HUES6 (cell line): ENCODE results near the gene PPM1H.

Experiments
- H3K27ac ChIP-seq: 2 replicates; pipeline ENCODE4 v1.7.0; 2013; ENCODE audit warnings: low read depth, mild to moderate bottlenecking, low read length, inconsistent platforms
- H3K27me3 ChIP-seq: 2 replicates; pipeline ENCODE4 v1.6.1; 2013; ENCODE audit warnings: low read length; ENCODE audit not compliant: control insufficient read depth, insufficient read depth
- H3K36me3 ChIP-seq: 2 replicates; pipeline ENCODE4 v1.6.1; 2013; ENCODE audit warnings: low read length; ENCODE audit not compliant: control insufficient read depth, insufficient read depth
- H3K4me1 ChIP-seq: 2 replicates; pipeline ENCODE4 v1.6.1; 2013; ENCODE audit warnings: low read length; ENCODE audit not compliant: control insufficient read depth, insufficient read depth
- H3K4me3 ChIP-seq: 2 replicates; pipeline ENCODE4 v1.5.1; 2013; ENCODE audit warnings: low read depth, low read length
- H3K9ac ChIP-seq: one replicate; pipeline ENCODE4 v1.6.1; 2013; ENCODE audit warnings: mild to moderate bottlenecking, low read length
- H3K9me3 ChIP-seq: 2 replicates; pipeline ENCODE4 v1.6.1; 2013; ENCODE audit warnings: low read depth, low read length; ENCODE audit not compliant: control insufficient read depth, insufficient read depth

The PPM1H gene

DNA sequence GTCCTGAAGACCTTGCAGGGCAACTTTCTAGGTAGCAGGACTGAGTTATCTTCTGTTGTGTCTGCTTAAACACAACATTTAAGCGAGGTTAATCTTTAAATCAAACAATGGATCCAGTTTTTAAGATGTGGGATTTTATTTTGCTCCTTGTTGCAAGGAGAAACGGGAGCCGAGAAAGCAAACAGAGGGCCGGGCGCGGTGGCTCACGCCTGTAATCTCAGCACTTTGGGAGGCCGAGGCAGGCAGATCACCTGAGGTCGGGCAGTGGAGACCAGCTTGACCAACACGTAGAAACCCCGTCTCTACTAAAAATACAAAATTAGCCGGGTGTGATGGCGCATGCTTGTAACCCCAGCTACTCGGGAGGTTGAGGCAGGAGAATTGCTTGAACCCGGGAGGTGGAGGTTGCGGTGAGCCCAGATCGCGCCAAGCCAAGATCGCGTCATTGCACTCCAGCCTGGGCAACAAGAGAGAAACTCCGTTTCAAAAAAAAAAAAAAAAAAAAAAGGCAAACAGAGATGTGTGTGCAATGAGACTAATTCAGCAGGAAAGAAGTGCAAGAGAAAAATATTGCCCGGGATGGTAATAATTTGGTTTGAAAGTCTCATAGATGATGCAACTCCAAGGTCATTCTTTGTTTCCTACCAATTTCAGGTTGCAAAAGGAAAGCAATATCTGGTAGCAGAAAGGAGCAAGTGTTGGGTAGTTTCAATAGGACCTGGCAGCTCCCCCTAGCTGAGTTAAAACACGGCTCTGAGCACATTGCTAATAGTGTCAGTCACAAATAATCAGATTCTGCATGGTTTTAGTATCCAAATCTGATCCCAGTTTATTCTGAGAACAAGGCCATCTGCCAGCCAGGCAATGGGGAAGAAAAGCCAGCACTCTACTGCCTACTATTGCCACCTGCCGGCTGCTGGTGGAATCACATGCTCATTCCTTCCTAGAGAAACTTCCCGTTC, 141.4 kb downstream of the PPM1H start:
- no peaks in the 10 kb centered on the region for H3K27me3 ChIP-seq
- H3K36me3 ChIP-seq = 0 out of 2 replicates have a peak, but pooled peaks cover 3% of the 10 kb centered on the region
- H3K27ac ChIP-seq = peak overlapping the region; percentile 52
- no peaks in the 10 kb centered on the region for H3K9me3 ChIP-seq
- H3K9ac ChIP-seq = no peak overlapping the region
- no peak overlapping the region for H3K4me3 ChIP-seq
- H3K4me1 ChIP-seq = peaks cover 24% of the 10 kb centered on the region

DNA sequence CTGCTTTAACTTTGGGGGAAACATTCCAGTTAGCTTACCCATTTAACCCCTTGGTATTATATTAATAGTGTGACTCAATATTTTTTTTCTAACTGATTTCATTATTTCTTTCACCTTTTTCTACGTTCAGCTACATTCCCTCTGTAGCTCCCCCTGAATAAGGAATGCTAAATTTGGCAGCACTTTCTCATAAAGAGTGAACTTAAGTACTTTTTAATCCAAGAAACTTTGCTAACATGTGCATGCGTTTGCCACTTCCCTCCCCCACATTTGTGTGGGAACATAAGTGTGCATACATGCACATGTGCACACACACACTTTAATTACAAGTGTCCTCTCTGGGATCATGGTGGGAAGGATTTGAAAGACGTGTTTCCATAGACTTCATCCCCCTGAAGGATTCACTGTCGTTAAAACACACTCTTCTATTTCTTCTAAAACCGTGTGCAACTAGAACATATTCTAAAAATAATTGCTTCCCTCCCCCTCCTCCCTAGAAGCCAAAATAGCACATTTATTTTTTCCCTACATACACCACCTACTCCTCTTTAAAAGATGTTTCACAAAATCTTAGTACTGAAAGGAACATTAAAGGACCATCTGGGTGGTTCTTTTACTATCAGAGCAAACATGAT, 142.6 kb downstream of the PPM1H start:
- Histone ChIP-seq H3K9ac (no peak overlapping the region), H3K27ac (no peak overlapping the region), H3K9me3 (no peaks in the 10 kb centered on the region), H3K27me3 (no peaks in the 10 kb centered on the region), H3K4me1 (peaks cover 20% of the 10 kb centered on the region), H3K4me3 (no peak overlapping the region), H3K36me3 (0 out of 2 replicates have a peak, but pooled peaks cover 3% of the 10 kb centered on the region)

DNA sequence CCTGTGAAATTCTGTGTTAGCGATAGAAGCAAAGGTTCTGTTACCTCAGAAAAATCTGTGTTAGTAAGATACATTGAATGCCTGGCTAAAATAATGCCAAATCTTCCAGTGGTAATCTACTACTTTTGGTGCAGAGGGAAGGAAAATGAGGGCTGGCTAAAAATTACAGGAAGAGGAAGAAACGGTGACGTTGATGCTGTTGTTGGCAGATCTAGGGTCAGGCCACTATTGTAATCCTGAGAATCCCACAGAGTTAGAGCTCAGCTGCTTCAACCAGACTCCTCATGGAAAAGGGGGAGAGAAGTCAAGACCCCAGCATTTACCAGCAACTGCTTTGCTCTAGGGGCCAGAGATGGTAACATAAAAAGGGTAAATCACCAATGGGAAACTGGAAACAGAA, 145.1 kb downstream of the PPM1H start:
- H3K4me1 ChIP-seq = peaks cover 34% of the 10 kb centered on the region

DNA sequence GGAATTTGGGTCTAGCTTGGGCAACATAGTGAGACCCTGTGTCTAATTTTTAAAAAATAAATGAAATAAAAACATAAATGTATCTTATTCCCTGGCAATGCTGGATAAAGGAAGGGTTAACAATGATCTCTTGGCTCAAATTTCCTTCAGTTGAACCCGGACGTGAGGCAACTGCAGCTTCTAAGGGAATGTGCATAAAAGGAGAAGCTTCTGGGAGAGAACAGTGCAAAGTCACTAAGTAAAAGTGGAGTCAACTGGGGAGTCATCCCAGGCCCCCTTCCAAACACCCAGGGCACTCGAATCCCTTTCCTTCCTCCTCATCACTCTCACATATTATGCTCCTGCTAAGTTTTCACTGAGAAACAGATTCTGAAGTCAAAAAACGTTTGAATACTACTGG, 147.3 kb downstream of the PPM1H start:
- Histone ChIP-seq H3K27ac (no peak overlapping the region), H3K36me3 (no peaks in the 10 kb centered on the region), H3K4me1 (peaks cover 24% of the 10 kb centered on the region), H3K4me3 (no peak overlapping the region), H3K27me3 (no peaks in the 10 kb centered on the region), H3K9me3 (no peaks in the 10 kb centered on the region), H3K9ac (no peak overlapping the region)

More for the DNA sequence above, 145.1 kb downstream of the PPM1H start:
- Histone ChIP-seq H3K27ac (no peak overlapping the region), H3K36me3 (no peaks in the 10 kb centered on the region), H3K27me3 (no peaks in the 10 kb centered on the region), H3K9me3 (no peaks in the 10 kb centered on the region), H3K9ac (no peak overlapping the region), H3K4me3 (no peak overlapping the region)

DNA sequence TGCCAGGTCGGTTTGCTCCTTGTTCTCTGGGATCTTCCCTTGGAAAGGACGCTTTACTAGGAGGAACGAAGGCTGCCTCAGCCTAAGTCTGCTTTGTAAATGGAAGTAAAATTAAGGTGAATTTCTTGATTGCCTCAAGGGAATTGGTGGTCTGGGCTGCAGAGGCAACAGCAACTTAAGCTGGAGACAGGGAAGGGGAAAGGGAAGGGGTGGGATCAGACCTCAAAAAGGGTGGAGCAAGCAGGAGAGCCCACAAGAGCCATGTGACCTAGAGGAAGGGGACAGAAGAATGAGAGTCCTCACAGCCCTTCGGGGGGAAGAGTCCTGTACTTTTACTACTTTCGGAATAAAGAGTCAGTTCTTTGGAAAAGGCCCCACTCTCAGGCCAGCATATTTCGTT, 147.9 kb downstream of the PPM1H start:
- Histone ChIP-seq H3K9ac (no peak overlapping the region), H3K27me3 (no peaks in the 10 kb centered on the region), H3K9me3 (no peaks in the 10 kb centered on the region), H3K27ac (no peak overlapping the region), H3K36me3 (no peaks in the 10 kb centered on the region), H3K4me3 (no peak overlapping the region), H3K4me1 (peaks cover 23% of the 10 kb centered on the region)

DNA sequence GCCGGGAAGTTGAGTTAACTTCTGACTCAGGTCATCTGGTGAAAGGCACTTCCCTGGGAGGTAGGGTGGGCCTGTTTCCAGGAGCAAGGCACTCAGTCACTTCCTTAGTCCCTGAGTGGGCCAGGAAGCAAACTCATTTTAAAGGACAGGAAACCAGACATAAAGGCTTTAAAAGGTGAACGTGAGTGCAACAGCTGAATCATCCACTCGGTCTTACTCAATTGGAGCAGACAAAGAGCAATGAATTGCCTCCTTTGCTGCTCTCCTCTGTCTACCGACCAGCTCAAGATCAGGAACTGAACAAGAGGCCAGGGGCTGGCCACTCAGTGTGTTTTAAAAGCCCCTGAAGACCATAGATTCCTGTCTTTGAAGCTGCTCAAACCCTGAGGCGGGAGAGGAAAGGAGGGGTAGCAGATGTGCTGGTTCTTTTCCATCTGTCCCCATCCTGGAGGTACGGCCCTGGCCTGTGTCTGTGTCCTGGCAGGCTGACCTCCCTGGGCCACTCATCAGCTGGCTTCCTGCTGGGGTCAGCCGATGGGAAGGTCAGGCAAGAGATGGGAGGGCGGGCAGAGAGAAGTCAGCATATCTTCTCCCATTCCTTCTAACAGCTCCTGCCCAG, 148.9 kb downstream of the PPM1H start:
- Histone ChIP-seq H3K9ac (peak overlapping the region; percentile 20), H3K27ac (peak overlapping the region; percentile 17; the same call in 1 of the 2 replicates), H3K4me1 (peaks cover 23% of the 10 kb centered on the region), H3K9me3 (no peaks in the 10 kb centered on the region), H3K4me3 (no peak overlapping the region), H3K36me3 (no peaks in the 10 kb centered on the region), H3K27me3 (no peaks in the 10 kb centered on the region)

DNA sequence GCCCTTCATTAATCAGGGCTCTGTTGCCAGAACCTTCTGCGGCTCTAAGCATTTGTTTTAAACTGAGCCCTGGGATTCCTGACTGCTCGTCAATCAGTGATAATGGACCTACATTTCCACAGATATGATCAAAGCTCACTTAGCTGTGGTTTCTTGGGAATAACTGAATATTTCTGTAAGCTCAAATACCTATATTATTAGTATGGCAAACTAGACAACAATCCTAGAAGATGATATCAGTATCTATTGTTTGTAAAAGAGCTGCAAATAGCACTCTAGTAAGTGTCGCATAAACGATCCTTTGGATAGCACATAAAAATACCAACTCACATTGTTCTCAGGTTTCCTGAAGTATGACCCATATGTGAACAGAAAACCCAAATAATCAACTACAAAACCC, 150.4 kb downstream of the PPM1H start:
- H3K27me3 ChIP-seq = no peaks in the 10 kb centered on the region
- H3K9me3 ChIP-seq = no peaks in the 10 kb centered on the region
- H3K27ac ChIP-seq = no peak overlapping the region
- peaks cover 23% of the 10 kb centered on the region for H3K4me1 ChIP-seq
- H3K9ac ChIP-seq = no peak overlapping the region
- H3K4me3 ChIP-seq = no peak overlapping the region
- H3K36me3 ChIP-seq = no peaks in the 10 kb centered on the region

DNA sequence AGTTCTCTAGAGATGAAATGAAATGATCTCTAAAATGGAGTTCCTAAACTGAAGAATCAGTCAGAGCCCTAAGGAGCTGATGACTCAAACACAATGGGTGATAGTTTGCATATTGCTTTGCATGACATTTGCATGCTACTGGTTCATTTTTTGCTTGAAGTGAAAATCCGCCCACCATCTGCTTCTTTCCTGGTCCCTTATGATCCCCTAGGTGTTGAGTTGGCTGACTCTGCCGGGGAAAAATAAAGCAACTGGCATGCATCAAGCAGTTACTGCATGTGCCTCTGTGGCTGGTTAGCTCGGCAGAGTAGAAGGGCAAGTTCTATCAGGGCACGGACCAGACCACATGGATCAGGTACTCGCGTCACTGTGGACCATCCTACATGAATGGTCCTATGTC, 151.1 kb downstream of the PPM1H start:
- peaks cover 23% of the 10 kb centered on the region for H3K4me1 ChIP-seq
- H3K27ac ChIP-seq = no peak overlapping the region
- no peaks in the 10 kb centered on the region for H3K27me3 ChIP-seq
- H3K4me3 ChIP-seq = no peak overlapping the region
- H3K36me3 ChIP-seq = no peaks in the 10 kb centered on the region
- H3K9me3 ChIP-seq = no peaks in the 10 kb centered on the region
- H3K9ac ChIP-seq = no peak overlapping the region

DNA sequence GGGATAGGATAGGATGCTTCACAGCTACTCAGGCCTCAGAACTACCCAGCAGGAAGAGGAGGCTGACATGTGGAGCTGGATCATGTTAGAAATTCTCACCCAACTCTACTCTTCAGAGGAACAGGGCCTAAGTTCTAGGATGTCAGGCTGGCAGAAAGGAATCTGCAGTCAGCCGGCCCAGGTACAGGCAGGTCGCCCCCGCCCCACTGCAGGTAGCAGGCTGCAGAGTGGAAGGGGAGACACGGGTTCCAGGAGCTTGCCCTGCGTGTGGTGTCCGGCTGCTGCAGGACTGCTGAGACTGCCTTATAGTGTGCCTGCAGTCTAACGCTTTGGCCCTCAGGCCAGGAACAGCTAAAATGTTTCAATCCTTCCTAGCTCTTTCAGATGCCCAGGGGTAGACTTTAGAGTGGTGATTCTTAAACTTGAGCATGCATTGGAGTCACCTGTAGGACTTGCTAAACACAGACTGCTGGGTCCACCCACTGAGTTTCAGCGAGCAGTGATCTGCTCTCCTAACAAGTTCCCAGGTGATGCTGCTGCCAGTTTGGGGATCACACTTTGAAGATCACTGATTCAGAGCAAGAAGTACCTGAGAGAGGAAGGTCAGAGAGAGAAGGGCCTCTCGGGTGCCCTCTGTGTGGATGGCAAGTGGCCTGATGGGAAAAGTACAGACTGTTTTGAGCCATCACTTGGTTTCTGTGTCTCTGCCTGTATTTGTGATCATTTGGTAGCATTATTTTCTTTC, 153.6 kb downstream of the PPM1H start:
- Histone ChIP-seq H3K9ac (no peak overlapping the region), H3K4me1 (peaks cover 14% of the 10 kb centered on the region), H3K4me3 (no peak overlapping the region), H3K9me3 (no peaks in the 10 kb centered on the region), H3K27me3 (no peaks in the 10 kb centered on the region), H3K36me3 (no peaks in the 10 kb centered on the region), H3K27ac (no peak overlapping the region)

DNA sequence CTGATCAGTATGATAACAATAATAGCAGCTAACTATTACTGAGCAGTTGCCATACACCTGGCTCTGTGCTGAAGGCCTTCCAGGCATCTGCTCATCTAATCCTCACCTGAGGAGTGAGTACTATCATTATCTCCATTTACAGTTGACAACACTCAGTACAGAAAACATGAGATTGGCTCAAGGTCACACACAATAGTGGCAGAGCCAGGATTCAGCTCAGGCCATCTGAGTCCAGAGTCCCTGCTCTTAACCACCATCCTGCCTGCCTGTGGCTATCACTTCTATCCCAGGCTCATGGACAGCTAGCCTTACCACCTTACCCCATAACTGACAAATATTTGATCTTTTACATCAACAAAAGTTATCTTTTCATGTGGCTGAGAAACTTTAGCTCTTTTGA, 155.5 kb downstream of the PPM1H start:
- Histone ChIP-seq H3K9ac (no peak overlapping the region), H3K4me1 (peaks cover 8% of the 10 kb centered on the region), H3K27me3 (no peaks in the 10 kb centered on the region), H3K4me3 (no peak overlapping the region), H3K36me3 (no peaks in the 10 kb centered on the region), H3K9me3 (no peaks in the 10 kb centered on the region), H3K27ac (no peak overlapping the region)
